Measurements from ENCODE around the gene SORL1.

GRCh38 chr11:121522043-121522941 is 70.2 kb downstream of the SORL1 start:
- TF ChIP-seq, protein P1, sequence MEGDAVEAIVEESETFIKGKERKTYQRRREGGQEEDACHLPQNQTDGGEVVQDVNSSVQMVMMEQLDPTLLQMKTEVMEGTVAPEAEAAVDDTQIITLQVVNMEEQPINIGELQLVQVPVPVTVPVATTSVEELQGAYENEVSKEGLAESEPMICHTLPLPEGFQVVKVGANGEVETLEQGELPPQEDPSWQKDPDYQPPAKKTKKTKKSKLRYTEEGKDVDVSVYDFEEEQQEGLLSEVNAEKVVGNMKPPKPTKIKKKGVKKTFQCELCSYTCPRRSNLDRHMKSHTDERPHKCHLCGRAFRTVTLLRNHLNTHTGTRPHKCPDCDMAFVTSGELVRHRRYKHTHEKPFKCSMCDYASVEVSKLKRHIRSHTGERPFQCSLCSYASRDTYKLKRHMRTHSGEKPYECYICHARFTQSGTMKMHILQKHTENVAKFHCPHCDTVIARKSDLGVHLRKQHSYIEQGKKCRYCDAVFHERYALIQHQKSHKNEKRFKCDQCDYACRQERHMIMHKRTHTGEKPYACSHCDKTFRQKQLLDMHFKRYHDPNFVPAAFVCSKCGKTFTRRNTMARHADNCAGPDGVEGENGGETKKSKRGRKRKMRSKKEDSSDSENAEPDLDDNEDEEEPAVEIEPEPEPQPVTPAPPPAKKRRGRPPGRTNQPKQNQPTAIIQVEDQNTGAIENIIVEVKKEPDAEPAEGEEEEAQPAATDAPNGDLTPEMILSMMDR (IDR thresholded peaks at IDR 0.05; ENCODE audit: poor library complexity, severe bottlenecking) = no peak
- TF ChIP-seq RAD21 (conservative IDR thresholded peaks at IDR 0.05) = no peak
- TF ChIP-seq POLR2AphosphoS5 (IDR thresholded peaks at IDR 0.05) = peak; percentile 59
- no peak for TF ChIP-seq SMC3 (conservative IDR thresholded peaks at IDR 0.05; ENCODE audit: poor library complexity)
- TF ChIP-seq EZH2 (IDR thresholded peaks at IDR 0.05; ENCODE audit: borderline replicate concordance, insufficient read depth, low read length, poor library complexity, severe bottlenecking) = no peak
- TF ChIP-seq REST (IDR thresholded peaks at IDR 0.05; ENCODE audit: borderline replicate concordance) = no peak
- no peak for TF ChIP-seq TAF1 (IDR thresholded peaks at IDR 0.05; ENCODE audit: low read depth)
- peak; percentile 88 for TF ChIP-seq EP300 (conservative IDR thresholded peaks at IDR 0.05; ENCODE audit: poor library complexity, severe bottlenecking)

Data from neural cell (in vitro differentiated cells).